ENCODE results near the gene ARHGEF4.

ARHGEF4 gene

GRCh38 chr2:131040661-131041401 is 204.1 kb downstream of the ARHGEF4 start:
- no peak for DNase-seq

DNA sequence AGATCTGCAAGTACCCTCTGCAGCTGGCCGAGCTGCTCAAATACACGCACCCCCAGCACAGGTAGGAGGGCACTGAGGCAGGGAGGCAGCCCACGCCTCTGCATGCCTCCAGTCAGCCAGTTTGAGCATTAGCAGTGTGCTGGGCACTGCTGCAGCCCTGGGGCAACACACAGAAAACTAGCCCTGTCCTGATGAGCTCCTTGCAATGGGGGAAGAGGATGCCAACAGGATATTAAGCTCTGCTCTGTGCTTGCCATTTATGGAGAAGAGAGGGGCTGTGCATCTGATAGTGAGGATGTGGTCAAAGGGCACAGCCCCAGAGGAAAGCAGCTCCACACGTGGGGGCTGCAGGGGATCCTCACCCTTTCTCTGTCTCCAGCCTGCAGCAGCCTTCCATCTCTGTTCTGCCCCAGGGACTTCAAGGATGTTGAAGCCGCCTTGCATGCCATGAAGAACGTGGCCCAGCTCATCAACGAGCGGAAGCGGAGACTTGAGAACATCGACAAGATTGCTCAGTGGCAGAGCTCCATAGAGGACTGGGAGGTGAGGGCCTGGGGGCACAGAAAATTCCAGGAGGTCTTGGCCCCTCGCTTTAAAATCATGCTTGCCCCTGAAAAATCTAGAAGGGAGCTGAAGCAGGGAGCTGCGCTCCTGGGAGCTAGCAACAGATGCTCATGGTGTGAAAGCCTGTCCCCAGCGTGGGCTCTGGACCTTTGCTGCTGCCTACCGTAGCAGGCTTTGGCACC is 204.9 kb downstream of the ARHGEF4 start:
- no peak for DNase-seq

DNA sequence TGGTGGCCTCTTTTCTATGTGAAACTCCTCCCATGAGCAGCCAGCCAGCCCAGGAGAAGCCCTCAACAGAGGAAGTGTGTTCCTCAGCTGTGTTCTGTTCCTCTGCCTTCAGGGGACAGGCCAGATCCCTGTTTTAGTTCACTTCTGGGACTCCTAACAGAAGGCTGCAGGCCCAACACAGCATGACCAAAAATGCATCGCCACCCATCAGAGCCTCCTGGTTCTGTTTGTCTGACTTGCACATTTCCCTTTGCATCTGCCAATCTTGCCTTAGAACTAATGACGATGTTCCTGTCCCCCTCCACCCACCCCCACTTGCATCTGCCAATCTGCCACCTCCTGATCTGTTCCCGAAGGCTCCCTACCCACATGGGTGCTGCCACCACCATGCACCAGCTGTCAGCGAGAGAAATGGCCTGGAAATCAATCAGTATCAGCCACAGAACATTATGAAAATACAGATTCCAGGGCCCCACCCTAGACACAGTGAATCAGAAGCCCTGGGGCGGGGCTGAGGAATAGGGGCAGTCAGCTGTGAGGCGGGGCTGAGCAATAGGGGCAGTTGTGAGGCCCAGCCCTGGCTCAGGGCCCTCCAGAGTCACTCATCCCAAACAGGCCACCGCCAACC is 205.5 kb downstream of the ARHGEF4 start:
- DNase-seq = no peak

GRCh38 chr2:131043199-131044074 is 206.7 kb downstream of the ARHGEF4 start:
- no peak for DNase-seq

DNA sequence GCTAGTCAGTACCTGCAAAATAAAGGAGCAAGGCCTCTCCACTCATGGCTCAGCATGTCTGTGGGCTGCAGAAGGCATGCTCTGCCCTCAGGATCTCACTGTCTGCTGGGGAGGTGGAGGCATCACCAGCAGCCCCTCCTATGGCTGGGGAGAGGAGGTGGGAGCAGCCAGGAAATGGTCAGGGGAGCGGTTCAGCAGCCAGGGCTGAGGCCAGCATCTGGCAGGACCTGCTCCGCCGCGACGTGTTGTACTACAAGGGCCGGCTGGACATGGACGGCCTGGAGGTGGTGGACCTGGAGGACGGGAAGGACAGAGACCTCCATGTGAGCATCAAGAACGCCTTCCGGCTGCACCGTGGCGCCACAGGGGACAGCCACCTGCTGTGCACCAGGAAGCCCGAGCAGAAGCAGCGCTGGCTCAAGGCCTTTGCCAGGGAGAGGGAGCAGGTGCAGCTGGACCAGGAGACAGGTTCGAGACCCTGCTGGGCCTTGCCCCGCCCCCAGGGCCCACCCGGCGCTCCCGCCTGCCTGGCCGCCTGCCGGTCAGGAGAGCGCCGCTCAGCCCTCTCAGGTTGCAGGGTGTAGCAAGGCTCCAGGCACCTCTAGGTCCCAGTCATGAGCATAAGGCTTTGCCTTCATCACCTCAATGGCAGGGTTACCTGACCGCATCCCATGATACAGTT is 207.5 kb downstream of the ARHGEF4 start:
- no peak for DNase-seq

- no peak for DNase-seq
Observed at GRCh38 chr2:131044757-131045150, 208.0 kb downstream of the ARHGEF4 start.

- no peak for DNase-seq
Observed at GRCh38 chr2:131045286-131046027, 208.7 kb downstream of the ARHGEF4 start.

- DNase-seq = no peak
Observed at GRCh38 chr2:131046028-131046917, 209.6 kb downstream of the ARHGEF4 start.

DNA sequence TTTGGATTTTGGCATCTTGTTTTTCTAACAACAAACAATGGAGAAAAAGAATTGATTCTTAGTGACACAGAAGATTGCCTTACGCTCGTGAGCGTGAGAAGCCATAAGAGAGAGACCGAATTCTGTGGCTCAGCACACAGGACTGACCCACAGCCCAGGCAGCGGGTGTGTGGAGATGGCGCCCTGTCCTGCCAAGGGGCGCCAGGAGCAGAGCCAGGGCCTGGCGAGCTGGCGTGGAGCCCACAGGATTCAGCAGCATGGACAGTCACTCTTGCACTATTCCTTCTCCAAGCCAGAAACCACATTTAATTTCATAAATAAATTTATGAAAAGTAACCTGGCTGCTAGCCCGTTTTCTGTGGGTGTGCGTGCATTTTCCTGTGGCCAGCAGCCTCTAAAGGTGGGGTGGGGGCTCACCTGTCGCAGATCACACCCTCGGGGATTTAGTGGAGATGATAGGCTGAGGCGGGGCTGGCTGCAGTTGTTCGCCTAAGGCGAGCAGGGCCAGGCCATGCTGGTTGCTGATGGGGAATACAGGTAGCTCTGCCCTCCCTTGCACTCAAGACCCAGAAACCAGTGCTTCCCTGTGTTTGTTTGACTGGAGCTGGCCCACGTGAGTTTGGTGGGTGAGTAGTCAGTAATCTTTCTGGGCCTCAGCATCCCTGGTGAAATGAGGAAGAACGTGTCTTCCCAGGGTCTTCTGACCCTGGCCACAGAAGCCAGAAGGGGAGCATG is 210.4 kb downstream of the ARHGEF4 start:
- DNase-seq = no peak

DNA sequence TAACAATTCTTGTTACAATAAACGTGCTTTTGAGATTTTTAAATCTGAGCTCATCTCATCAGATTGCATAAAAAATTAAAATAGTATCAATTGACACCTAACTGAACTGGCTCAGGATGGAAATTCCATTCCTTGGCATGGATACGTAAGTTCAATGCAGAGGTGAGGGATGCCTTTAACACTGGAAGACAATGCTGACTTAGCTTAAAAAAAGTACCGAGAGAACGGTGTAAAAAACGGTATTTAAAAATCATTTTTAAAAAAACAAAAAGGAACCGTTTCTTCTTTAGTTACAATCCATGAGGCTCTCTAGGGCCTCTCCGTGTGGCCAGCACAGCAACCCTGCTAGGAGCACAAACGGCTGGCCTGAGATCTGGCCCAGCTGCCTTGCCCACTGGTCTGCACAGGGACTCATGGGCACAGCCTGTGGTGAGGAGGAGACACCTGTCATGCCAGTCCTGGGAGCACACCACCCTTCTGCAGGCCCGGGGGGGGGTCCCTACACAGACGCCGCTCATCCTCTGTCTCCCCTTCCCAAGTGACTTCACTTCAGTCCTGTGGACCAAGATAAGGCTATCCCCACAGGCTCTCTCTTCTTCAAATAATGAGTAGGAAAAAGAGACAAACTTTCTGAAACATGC is 211.3 kb downstream of the ARHGEF4 start:
- DNase-seq = no peak

DNA sequence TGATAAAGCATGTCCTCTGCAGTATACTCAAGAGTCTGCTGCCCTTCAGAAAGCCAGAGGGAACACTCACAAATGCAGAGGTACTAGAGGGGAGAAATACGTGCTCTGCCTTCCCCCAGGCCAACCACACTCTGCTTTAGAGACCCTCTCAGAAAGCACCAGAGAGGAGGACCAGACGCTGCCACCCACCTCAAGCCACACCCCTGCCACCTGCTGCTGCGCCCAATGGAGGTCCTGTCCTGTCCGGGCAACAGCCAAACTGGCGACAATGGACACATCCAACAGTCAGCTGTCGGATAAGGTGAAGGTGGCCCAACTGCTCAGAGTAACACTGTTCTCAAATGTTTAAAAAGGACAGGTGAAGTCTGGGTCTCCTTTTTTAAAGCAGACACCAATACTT is 211.9 kb downstream of the ARHGEF4 start:
- DNase-seq = no peak

DNA sequence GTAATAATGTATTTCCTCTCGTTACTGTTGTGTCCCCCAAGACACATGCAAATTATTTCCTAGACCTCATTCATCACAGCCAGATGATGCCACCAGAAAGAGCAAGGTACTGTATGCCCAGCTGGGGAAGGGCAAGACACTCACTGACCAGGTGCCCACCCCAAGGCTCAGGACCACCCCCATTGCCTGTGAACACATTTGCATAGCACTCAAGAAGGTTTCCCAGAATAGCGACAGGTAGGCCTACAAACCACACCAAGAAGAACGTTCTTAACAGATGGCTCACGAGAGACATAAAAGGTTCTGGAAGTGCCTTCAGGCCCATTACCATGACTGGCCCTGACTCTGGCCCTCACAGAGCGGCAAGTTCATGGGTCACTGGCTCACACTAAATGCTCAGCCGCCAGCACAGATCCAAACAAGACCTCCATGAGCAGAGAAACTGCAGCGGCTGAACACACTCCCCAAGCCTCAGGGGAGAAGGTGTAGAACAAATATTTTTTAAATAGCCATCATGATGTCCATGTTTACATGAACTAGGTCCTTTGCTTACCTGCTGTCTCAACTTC is 212.5 kb downstream of the ARHGEF4 start:
- no peak for DNase-seq

- no peak for DNase-seq
Observed at GRCh38 chr2:131050896-131051295, 214.2 kb downstream of the ARHGEF4 start.

DNA sequence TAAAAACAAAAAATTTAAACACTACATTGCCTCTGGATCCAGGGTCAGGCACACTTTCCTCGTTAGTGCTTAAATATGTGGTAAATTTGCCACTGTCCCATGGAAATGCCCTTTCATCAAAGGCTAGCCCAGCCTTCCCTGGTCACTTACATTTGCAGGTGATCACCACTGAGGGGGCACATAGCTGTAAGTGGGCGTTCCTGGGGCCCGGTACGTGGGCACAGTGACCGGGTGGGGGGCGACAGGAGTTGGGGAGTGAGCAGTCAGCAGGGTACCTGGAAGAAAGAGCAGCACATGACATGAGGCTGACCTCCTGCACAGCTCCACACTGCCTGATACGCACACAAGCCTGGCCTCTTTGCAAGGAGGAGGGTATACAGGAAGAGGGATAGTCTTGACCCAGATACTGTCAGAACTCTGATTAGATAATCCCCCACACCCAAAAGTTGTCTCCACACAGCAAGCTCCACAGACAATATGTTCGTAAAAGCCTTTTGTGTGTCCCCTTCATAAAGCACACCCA is 216.1 kb downstream of the ARHGEF4 start:
- no peak for DNase-seq

DNA sequence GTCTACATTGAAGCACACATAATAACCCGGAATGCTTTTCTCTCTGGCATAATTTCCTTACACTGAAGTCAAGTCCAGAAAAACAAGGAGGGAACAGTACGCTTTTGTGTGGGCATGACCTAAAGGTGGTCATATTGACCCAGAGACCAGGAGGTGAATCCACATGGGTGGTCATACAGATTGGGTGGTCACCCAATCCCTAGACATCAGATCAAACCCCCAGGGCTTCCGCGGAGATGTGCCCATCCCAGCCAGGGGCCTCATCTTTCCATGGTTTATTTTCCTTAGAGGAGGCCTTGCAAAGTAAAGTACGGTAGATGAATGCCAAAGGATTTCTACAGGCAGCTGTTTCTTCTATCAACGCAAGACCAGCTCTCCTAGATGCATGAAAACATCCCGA is 217.8 kb downstream of the ARHGEF4 start:
- no peak for DNase-seq

- no peak for DNase-seq
Observed at GRCh38 chr2:131055169-131056065, 218.7 kb downstream of the ARHGEF4 start.

DNA sequence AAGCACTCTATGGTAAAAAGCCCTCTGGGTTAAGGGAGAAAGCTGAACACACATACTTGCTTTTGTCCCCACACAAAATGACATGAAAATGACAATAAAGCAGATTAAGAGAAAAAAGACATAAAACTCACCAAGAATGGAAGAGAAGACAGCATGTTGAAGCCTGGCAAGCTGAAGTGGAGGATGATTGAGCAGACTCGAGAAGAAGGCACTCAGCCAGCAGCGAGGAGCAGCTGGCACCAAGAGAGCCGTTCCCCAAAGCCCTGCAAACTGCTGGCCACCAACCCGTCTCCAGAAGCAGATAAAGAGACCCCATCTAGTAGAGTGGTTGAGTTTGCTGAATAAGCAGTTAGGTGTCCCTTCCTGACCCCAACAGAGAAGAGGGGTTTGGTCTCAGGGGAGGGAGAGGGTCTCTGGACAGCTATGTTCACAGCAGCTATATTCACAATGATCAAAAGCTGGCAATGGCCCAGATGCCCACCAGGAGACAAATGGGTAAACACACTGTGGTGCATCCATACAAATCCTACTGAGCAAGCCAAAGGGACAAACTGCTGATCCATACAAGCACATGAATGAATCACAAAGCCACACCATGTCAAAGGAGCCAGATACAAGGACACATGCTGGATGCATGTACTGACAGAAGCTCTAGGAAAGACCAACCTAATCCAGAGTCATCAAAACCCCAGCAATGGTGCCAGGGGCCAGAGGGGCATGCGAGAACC is 219.7 kb downstream of the ARHGEF4 start:
- no peak for DNase-seq

All from CD4-positive, alpha-beta T cell treated with Interleukin-10 for 1 hour (primary cell).